Gastrocnemius medialis (tissue), 4 donors: Measurements from ENCODE around the gene ETV6.

Experiments
- CTCF ChIP-seq, 5 experiments: fragments of 450-650 bp in 3 of 5; fragments of 200-600 bp in 2 of 5; sonication (generic) in 2 of 5; IDR thresholded peaks in 4 of 5; conservative IDR thresholded peaks in 1 of 5; 1 replicate in 4 of 5; 2 replicates in 1 of 5; pipeline ENCODE4 v1.5.1; 2016 to 2019; ENCODE audit warnings: antibody characterized with exemption in 5 of 5, mild to moderate bottlenecking in 3 of 5, moderate library complexity in 3 of 5
- POLR2A ChIP-seq, 2 donors: fragments of 450-650 bp; IDR thresholded peaks; one replicate each; pipeline ENCODE4 v1.6.1; 2017; ENCODE audit warnings: antibody characterized with exemption in 2 of 2, mild to moderate bottlenecking in 2 of 2, moderate library complexity in 2 of 2

- TF ChIP-seq CTCF (IDR thresholded peaks at IDR 0.05 in 4 of 5, conservative IDR thresholded peaks at IDR 0.05 in 1 of 5) = no peak
- TF ChIP-seq POLR2A (IDR thresholded peaks at IDR 0.05) = no peak
Observed at GRCh38 chr12:11755302-11755930, 105.9 kb downstream of the ETV6 start.
